ENCODE measurements around the gene PTRH1.

- TF ChIP-seq CTCF (IDR thresholded peaks at IDR 0.05) (no peak), POLR2A (IDR thresholded peaks at IDR 0.05) (no peak)
Observed at GRCh38 chr9:127721391-127721821, 5.9 kb upstream of the PTRH1 start.

Data from adrenal gland (tissue), 5 donors.